Endothelial cell (in vitro differentiated cells): ENCODE data around the gene PAK1IP1. TPM values are rescaled to one million over a fixed set of nuclear protein-coding genes. Genes with fewer than 3 reads are reported as not detected.

Experiments used
- DNase-seq: peaks from one replicate; pipeline ENCODE4 v3.0.0; 2021; ENCODE audit warnings: low spot score
- H3K27ac Mint-ChIP-seq: one replicate; pipeline ENCODE4 v1.8.0; 2021; ENCODE audit warnings: mixed read lengths, inconsistent platforms; ENCODE audit not compliant: unreplicated experiment
- H3K27me3 Mint-ChIP-seq: one replicate; pipeline ENCODE4 v1.8.0; 2021; ENCODE audit warnings: mild to moderate bottlenecking, moderate library complexity, mixed read lengths, inconsistent platforms; ENCODE audit not compliant: unreplicated experiment
- H3K36me3 Mint-ChIP-seq: one replicate; pipeline ENCODE4 v1.8.0; 2021; ENCODE audit warnings: mild to moderate bottlenecking, low read depth, mixed read lengths, inconsistent platforms; ENCODE audit not compliant: unreplicated experiment
- H3K4me1 Mint-ChIP-seq: one replicate; pipeline ENCODE4 v1.8.0; 2021; ENCODE audit warnings: mild to moderate bottlenecking, mixed read lengths, inconsistent platforms; ENCODE audit not compliant: unreplicated experiment
- H3K4me3 Mint-ChIP-seq: one replicate; pipeline ENCODE4 v1.8.0; 2021; ENCODE audit warnings: mild to moderate bottlenecking, mixed read lengths, inconsistent platforms; ENCODE audit not compliant: unreplicated experiment
- H3K9me3 Mint-ChIP-seq: one replicate; pipeline ENCODE4 v1.8.0; 2021; ENCODE audit warnings: mixed read lengths, inconsistent platforms; ENCODE audit not compliant: unreplicated experiment
- CTCF ChIP-seq: fragments of 200-600 bp; sonication (generic); IDR thresholded peaks from one replicate; pipeline ENCODE4 v1.5.0; 2021; ENCODE audit warnings: antibody characterized with exemption; ENCODE audit not compliant: unreplicated experiment
- total RNA-seq: library from RNA; stranded (reverse); fragmentation: NEBNext Ultra II Directional; extraction: Animal tissue kit (Norgen Biotek cat#: 25700); gene quantifications from one replicate; pipeline ENCODE4 v1.2.1, GENCODE V29; 2021; ENCODE audit not compliant: unreplicated experiment

PAK1IP1 gene
- total RNA-seq, 1 donor from 2014 or later: 12.8 TPM

DNA sequence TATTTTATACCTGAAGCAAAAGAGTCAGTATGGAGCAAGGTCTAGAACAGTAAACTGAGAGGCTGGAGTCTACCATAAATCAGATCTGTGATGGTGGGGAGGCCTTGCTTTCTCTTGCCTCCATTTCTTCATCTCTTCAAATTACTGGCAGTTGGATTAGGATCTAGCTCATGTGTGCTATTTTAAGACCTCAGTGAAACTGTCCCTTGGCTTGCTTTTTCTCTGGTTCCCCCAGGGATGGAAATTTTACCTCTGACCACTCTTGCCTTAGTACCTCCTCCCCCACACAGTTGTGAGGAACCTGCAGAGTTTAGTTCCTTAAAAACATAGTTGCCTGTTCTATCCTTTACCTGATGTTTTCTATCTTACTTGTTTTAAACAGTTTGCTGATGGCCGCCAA lies 61.3 kb downstream of the PAK1IP1 start:
- Mint-ChIP-seq H3K4me1 (no peaks in the 10 kb centered on the region), H3K4me3 (no peak overlapping the region), H3K36me3 (peaks cover 31% of the 10 kb centered on the region), H3K9me3 (no peaks in the 10 kb centered on the region), H3K27ac (no peak overlapping the region), H3K27me3 (peaks cover 3% of the 10 kb centered on the region)
- no peak for DNase-seq
- TF ChIP-seq CTCF: no peak

Other genes starting within 250 kb of the PAK1IP1 start
- 71.1 TPM for gene GCNT2, start 173.6 kb upstream of the PAK1IP1 start, total RNA-seq
- 1.6 TPM for gene C6orf52, start 356 bp upstream of the PAK1IP1 start, total RNA-seq
- gene TMEM14C, start 28.1 kb downstream of the PAK1IP1 start, total RNA-seq: 96.7 TPM
- gene TMEM14B, start 52.8 kb downstream of the PAK1IP1 start, total RNA-seq: 52.6 TPM
- gene MAK, start 143.6 kb downstream of the PAK1IP1 start, total RNA-seq: not detected
- not detected for gene GCM2, start 187.1 kb downstream of the PAK1IP1 start, total RNA-seq
- 8.1 TPM for gene SYCP2L, start 192.1 kb downstream of the PAK1IP1 start, total RNA-seq